Upper lobe of right lung (tissue), 1 donor: ENCODE results near the gene PPP1R1C. TPM values are rescaled to one million over a fixed set of nuclear protein-coding genes. Genes with fewer than 3 reads are reported as not detected.
"Not testable (repeated sequence)": the region's sequence is repeated elsewhere in the genome, so short reads cannot be mapped to it uniquely, and the experiment has no call there.

ENCODE experiments used
- ATAC-seq: fragments of 200-7000 bp; cut with Tn5 transposase; one replicate; pipeline ENCODE4 v1.9.1; 2020; ENCODE audit warnings: mild to moderate bottlenecking, moderate library complexity
- DNase-seq: peaks from one replicate; pipeline ENCODE4 v3.0.0-alpha.2; 2020
- H3K27ac ChIP-seq: fragments of 200-600 bp; one replicate; pipeline ENCODE4 v1.8.0; 2022
- H3K27me3 ChIP-seq: fragments of 200-600 bp; one replicate; pipeline ENCODE4 v1.8.0; 2022; ENCODE audit warnings: mild to moderate bottlenecking
- H3K36me3 ChIP-seq: fragments of 200-600 bp; one replicate; pipeline ENCODE4 v1.8.0; 2022
- H3K4me1 ChIP-seq: fragments of 200-600 bp; one replicate; pipeline ENCODE4 v1.8.0; 2022
- H3K4me3 ChIP-seq: fragments of 200-600 bp; one replicate; pipeline ENCODE4 v1.8.0; 2022; ENCODE audit warnings: mild to moderate bottlenecking
- H3K9me3 ChIP-seq: fragments of 200-600 bp; one replicate; pipeline ENCODE4 v1.8.0; 2022
- intact Hi-C: fragments of 100-400 bp; cut with DNase I; formaldehyde crosslinking; loops from one replicate; pipeline ENCODE4 v1.11.0; 2022
- total RNA-seq: library from RNA; stranded (reverse); fragmentation: NEBNext Ultra II Directional; extraction: Animal tissue kit (Norgen Biotek cat#: 25700); gene quantifications from one replicate; pipeline ENCODE4 v1.2.1, GENCODE V29; 2021
- TF ChIP-seq, protein P1 (sequence below): fragments of 200-600 bp; IDR thresholded peaks from one replicate; pipeline ENCODE4 v1.8.0; 2022; ENCODE audit warnings: antibody characterized with exemption
- donor health status: DM: no; HTN: yes; CAD: no; lungs with severe emphysema.

The PPP1R1C gene
- total RNA-seq, 1 donor from 2014 or later, result 5.8 TPM

DNA sequence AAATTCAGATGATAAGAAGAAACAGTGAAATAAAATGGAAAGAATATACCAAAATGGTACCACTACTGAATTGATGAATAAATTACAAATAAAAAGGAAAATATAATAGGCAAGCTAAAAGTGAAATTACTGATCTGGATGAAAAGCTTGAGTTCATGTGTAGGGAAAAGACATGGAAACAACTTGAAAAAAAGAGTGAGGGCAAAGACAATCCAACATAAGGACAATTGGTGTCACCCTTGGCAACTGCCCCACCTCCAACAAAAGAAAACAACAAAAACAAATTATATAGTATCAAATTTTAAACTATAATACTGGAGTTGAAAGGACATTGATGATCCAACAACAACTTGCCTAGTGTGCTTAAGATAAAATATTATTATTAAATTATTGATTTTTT, 37.6 kb downstream of the PPP1R1C start:
- intact Hi-C loops, result no loop called here
- H3K27ac ChIP-seq, result no peak overlapping the region
- H3K27me3 ChIP-seq, result no peaks in the 10 kb centered on the region
- H3K9me3 ChIP-seq, result peaks cover 14% of the 10 kb centered on the region
- ATAC-seq (no peak), DNase-seq (no peak)
- TF ChIP-seq, protein P1, sequence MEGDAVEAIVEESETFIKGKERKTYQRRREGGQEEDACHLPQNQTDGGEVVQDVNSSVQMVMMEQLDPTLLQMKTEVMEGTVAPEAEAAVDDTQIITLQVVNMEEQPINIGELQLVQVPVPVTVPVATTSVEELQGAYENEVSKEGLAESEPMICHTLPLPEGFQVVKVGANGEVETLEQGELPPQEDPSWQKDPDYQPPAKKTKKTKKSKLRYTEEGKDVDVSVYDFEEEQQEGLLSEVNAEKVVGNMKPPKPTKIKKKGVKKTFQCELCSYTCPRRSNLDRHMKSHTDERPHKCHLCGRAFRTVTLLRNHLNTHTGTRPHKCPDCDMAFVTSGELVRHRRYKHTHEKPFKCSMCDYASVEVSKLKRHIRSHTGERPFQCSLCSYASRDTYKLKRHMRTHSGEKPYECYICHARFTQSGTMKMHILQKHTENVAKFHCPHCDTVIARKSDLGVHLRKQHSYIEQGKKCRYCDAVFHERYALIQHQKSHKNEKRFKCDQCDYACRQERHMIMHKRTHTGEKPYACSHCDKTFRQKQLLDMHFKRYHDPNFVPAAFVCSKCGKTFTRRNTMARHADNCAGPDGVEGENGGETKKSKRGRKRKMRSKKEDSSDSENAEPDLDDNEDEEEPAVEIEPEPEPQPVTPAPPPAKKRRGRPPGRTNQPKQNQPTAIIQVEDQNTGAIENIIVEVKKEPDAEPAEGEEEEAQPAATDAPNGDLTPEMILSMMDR, result no peak
- H3K36me3 ChIP-seq, result no peaks in the 10 kb centered on the region
- no peak overlapping the region for H3K4me3 ChIP-seq
- no peaks in the 10 kb centered on the region for H3K4me1 ChIP-seq

DNA sequence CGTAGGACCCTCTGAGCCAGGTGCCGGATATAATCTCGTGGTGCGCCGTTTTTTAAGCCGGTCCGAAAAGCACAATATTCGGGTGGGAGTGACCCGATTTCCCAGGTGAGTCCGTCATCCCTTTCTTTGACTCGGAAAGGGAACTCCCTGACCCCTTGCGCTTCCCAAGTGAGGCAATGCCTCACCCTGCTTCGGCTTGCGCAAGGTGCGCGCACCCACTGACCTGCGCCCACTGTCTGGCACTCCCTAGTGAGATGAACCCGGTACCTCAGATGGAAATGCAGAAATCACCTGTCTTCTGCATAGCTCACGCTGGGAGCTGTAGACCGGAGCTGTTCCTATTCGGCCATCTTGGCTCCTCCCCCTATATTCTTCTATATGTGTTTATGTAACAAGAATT, 45.2 kb downstream of the PPP1R1C start:
- intact Hi-C loops, DNase-seq, H3K9me3 ChIP-seq, H3K36me3 ChIP-seq, H3K4me3 ChIP-seq, ATAC-seq, H3K27me3 ChIP-seq, H3K27ac ChIP-seq, H3K4me1 ChIP-seq: not testable (repeated sequence)

DNA sequence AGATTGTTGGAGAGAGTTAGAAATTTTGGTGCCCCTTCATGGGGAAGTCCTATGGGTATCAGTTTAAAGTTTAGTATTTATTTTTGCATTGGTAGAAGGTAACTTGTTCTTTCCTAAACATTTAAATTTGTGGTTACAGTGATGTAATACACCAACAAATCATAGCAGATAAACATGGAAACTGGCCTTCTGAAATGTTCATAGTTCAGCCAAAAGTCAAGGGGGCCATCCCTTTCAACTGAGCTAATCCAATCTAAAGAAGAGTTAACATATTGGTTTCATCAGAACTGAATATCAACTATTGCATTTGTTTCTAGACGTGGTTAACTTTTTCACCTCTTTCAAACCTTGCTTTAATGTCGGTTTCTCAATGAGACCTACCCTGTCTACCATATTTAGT, 46.3 kb downstream of the PPP1R1C start:
- Histone ChIP-seq H3K4me1 (no peaks in the 10 kb centered on the region), H3K27ac (no peak overlapping the region), H3K9me3 (no peaks in the 10 kb centered on the region), H3K4me3 (no peak overlapping the region), H3K36me3 (no peaks in the 10 kb centered on the region), H3K27me3 (no peaks in the 10 kb centered on the region)
- TF ChIP-seq, protein P1, result no peak
- DNase-seq, result no peak
- intact Hi-C loops, result no loop called here
- no peak for ATAC-seq

DNA sequence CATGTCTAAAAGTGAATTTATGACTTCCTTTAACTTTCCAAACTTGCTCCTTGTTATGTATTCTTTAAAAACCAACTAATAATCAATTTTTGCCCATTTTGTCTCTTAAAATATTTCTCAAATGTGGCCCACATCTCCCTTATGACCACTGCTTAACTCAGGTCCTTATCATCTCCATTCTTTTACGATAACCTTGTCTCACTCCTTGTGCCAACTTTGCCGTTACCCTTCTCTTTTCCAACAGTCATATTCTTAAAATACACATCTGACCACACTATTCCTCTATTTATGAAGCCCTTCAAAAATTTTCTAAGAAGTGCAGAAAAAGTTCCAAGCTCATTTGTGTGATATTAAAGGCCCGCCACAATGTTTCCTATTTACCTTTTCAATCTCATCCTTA, 47.8 kb downstream of the PPP1R1C start:
- Histone ChIP-seq H3K9me3 (no peaks in the 10 kb centered on the region), H3K27ac (no peak overlapping the region), H3K27me3 (no peaks in the 10 kb centered on the region), H3K4me3 (no peak overlapping the region), H3K36me3 (no peaks in the 10 kb centered on the region), H3K4me1 (no peaks in the 10 kb centered on the region)
- DNase-seq, result no peak
- intact Hi-C loops, result no loop called here
- no peak for ATAC-seq
- TF ChIP-seq, protein P1, result no peak

DNA sequence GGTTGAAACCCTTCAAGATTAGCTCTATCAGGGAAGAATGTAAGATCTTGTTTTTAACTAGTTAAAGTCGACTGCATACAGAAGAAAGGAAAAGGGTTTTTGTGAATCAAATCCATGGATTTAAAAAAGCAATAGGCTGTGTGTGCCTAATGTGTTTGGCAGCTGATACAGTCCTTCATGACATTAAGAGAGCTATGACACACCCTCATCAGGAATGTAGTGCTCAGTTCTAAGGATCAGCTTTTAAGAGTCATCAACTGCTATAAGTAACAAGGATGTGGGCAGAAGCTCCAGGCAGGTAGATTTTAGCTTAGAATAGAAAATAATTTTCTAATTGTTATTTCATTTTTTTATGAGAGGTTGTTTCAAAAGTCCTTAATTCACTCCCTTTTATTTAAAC, 52.9 kb downstream of the PPP1R1C start:
- ATAC-seq, result peak; percentile 94
- H3K36me3 ChIP-seq, result no peaks in the 10 kb centered on the region
- TF ChIP-seq, protein P1, result no peak

DNA sequence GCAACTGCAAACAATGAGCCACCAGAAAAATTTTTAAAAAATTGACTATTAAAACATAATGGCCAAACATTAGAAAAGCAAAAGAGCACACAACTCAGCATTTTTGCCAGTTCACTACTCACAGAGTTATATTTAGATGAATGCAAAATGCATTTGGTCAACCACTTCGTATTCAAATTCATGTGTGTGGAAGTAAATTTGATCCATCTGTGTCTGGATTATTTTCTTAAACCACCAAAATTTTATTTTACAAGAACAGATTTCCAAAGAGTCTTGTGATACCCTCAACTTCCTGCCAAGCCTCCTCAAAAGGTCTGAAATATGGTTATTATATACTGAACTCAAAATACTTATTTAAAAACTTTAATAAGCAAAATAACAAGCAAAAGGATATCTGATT, 57.4 kb downstream of the PPP1R1C start:
- Histone ChIP-seq H3K36me3 (no peaks in the 10 kb centered on the region), H3K27ac (no peak overlapping the region), H3K4me3 (no peak overlapping the region), H3K4me1 (peaks cover 3% of the 10 kb centered on the region), H3K27me3 (no peaks in the 10 kb centered on the region), H3K9me3 (no peaks in the 10 kb centered on the region)
- DNase-seq (no peak), ATAC-seq (no peak)
- TF ChIP-seq, protein P1, result no peak
- intact Hi-C loops, result no loop called here

More for the DNA sequence above, 52.9 kb downstream of the PPP1R1C start:
- Histone ChIP-seq H3K4me3 (no peak overlapping the region), H3K9me3 (no peaks in the 10 kb centered on the region), H3K4me1 (peaks cover 3% of the 10 kb centered on the region), H3K27ac (peak overlapping the region; percentile 25), H3K27me3 (no peaks in the 10 kb centered on the region)
- intact Hi-C loops, result no loop called here
- no peak for DNase-seq
